ENCODE results near the gene A4GALT. TPM values are rescaled to one million over a fixed set of nuclear protein-coding genes. Genes with fewer than 3 reads are reported as not detected.

A4GALT gene
- total RNA-seq, 2 donors from 2014 or later = 3.1 to 6.9 TPM

- 60 to 69% methylated on average over 10 to 11 of the region's 11 CpGs for WGBS, 2 donors
- Histone ChIP-seq H3K27ac (no peak overlapping the region), H3K4me1 (peaks cover 11% of the 10 kb centered on the region), H3K27me3 (no peaks in the 10 kb centered on the region), H3K4me3 (no peak overlapping the region), H3K9me3 (no peaks in the 10 kb centered on the region), H3K36me3 (replicated peaks in 1 of 2; ENCODE audit: insufficient read depth in 1 of 2, low read depth in 2 of 2) (no peaks in the 10 kb centered on the region)
- no peak for TF ChIP-seq CTCF (IDR thresholded peaks at IDR 0.05)
- no peak for TF ChIP-seq POLR2A (IDR thresholded peaks at IDR 0.05)
- intact Hi-C loops (cut with DNase I) = no loop called here
- DNase-seq (no peak), ATAC-seq (no peak)
Measured at GRCh38 chr22:42664976-42665831, 55.5 kb downstream of the A4GALT start.

- WGBS, 2 donors = 2 to 3% methylated on average over 28 to 54 of the region's 68 CpGs
- intact Hi-C loops (cut with DNase I) = no loop called here
- H3K27me3 ChIP-seq = no peaks in the 10 kb centered on the region
- peak; percentile 78 to 86 (median 82) for DNase-seq
- peak; percentile 89 for ATAC-seq
- no peak overlapping the region for H3K27ac ChIP-seq
- H3K9me3 ChIP-seq = no peaks in the 10 kb centered on the region
- peaks cover 11% of the 10 kb centered on the region for H3K4me1 ChIP-seq
- H3K36me3 ChIP-seq (replicated peaks in 1 of 2; ENCODE audit: insufficient read depth in 1 of 2, low read depth in 2 of 2) = no peaks in the 10 kb centered on the region
- TF ChIP-seq POLR2A (IDR thresholded peaks at IDR 0.05) = peak in 2 of 3 donors; percentile 21 to 23
- peak; percentile 64 to 78 (median 69) for TF ChIP-seq CTCF (IDR thresholded peaks at IDR 0.05)
- H3K4me3 ChIP-seq = no peak overlapping the region
Measured at GRCh38 chr22:42661985-42662831, 58.5 kb downstream of the A4GALT start.

- ATAC-seq (no peak), DNase-seq (no peak)
- H3K27ac ChIP-seq = no peak overlapping the region
- peaks cover 5% of the 10 kb centered on the region for H3K4me1 ChIP-seq
- H3K27me3 ChIP-seq = no peaks in the 10 kb centered on the region
- H3K36me3 ChIP-seq (replicated peaks in 1 of 2; ENCODE audit: insufficient read depth in 1 of 2, low read depth in 2 of 2) = no peaks in the 10 kb centered on the region
- no peak for TF ChIP-seq POLR2A (IDR thresholded peaks at IDR 0.05)
- TF ChIP-seq CTCF (IDR thresholded peaks at IDR 0.05) = no peak
- 88 to 89% methylated on average over 8 of the region's 8 CpGs for WGBS, 2 donors
- intact Hi-C loops (cut with DNase I) = loop anchor here (10.0 kb wide), 1 partner anchor 108 kb away; no protein-coding TSS in a partner anchor
- no peak overlapping the region for H3K4me3 ChIP-seq
- H3K9me3 ChIP-seq = no peaks in the 10 kb centered on the region
Measured at GRCh38 chr22:42656578-42656977, 64.1 kb downstream of the A4GALT start.

- H3K27ac ChIP-seq = no peak overlapping the region
- intact Hi-C loops (cut with DNase I) = loop anchor here (10.0 kb wide), 1 partner anchor 109 kb away; no protein-coding TSS in a partner anchor
- no peak overlapping the region for H3K4me3 ChIP-seq
- TF ChIP-seq CTCF (IDR thresholded peaks at IDR 0.05) = no peak
- TF ChIP-seq POLR2A (IDR thresholded peaks at IDR 0.05) = no peak
- ATAC-seq = no peak
- no peak for DNase-seq
- H3K9me3 ChIP-seq = no peaks in the 10 kb centered on the region
- 60 to 70% methylated on average over 7 to 9 of the region's 9 CpGs for WGBS, 2 donors
- H3K27me3 ChIP-seq = no peaks in the 10 kb centered on the region
- no peaks in the 10 kb centered on the region for H3K36me3 ChIP-seq (replicated peaks in 1 of 2; ENCODE audit: insufficient read depth in 1 of 2, low read depth in 2 of 2)
- H3K4me1 ChIP-seq = peaks cover 4% of the 10 kb centered on the region
Measured at GRCh38 chr22:42655693-42656092, 65.0 kb downstream of the A4GALT start.
